Stimulated activated CD4-positive, alpha-beta T cell treated with anti-CD3 and anti-CD28 coated beads, Interleukin-15, amount 100 ng/mL, for 24 hours (primary cell): Measurements from ENCODE around the gene PRC1.
"Not testable (repeated sequence)": the region's sequence is repeated elsewhere in the genome, so short reads cannot be mapped to it uniquely, and the experiment has no call there.

Source experiments
- DNase-seq: peaks from one replicate; pipeline ENCODE4 v3.0.0-alpha.2; 2020

The PRC1 gene

GRCh38 chr15:90931828-90932659 lies 62.3 kb downstream of the PRC1 start, which contains the start of gene HDDC3:
Gene HDDC3, minus strand, starts transcription at chr15:90932549. Its CDS starts 9 bp downstream, at chr15:90932540.
- peak; percentile 95 for DNase-seq

GRCh38 chr15:90931575-90931827 lies 62.8 kb downstream of the PRC1 start:
- no peak for DNase-seq

DNA sequence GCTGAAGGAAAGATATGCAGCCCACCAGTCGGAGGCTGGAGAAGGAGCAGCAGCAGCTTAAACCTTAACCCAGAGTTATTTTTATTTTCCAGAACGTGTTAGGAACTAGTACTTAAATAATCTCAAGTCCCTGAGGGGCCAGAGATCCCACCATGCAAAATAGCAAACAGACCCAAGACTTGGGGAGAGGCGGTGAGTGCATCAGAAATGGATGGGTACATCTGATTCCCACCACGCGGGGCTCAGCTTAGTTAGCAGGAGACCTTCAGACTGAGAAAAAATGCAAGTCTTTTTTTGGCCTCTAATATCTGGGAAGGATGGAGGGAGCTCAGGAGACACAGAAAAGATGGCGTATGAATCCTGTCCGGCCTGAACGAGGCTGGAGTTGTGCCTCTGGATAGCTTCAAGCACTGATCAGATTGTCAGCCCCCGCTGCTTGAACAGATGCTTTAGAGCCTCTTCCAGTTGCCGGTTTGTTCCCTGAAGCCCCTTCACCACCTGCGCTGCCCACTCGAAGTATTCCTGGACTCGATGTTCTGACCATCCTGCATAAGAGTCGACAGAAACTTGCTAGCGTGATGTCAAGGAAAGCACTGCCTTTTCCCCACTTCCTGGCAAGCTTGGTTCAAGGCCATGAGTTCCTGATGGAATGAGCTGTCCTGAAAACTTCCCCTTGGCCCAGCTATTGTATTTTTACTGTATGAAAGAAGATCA lies 63.3 kb downstream of the PRC1 start:
- DNase-seq = peak; percentile 22

- no peak for DNase-seq
These were observed 64.9 kb downstream of the PRC1 start for GRCh38 chr15:90929246-90930019.

DNA sequence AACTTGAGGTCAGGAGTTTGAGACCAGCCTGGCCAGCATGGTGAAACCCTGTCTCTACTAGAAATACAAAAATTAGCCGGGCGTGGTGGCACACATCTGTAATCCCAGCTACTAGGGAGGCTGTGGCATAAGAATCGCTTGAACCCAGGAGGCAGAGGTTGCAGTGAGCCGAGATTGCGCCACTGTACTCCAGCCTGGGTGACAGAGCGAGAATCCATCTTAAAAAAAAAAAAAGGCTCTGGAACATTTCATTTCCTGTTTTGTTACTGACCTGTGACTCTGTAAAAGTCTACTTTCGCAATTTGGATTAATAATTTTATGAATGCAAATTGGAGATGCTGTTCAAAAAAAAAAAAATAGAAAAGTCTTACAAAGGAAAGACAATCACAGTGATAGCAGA lies 66.2 kb downstream of the PRC1 start:
- DNase-seq = not testable (repeated sequence)

DNA sequence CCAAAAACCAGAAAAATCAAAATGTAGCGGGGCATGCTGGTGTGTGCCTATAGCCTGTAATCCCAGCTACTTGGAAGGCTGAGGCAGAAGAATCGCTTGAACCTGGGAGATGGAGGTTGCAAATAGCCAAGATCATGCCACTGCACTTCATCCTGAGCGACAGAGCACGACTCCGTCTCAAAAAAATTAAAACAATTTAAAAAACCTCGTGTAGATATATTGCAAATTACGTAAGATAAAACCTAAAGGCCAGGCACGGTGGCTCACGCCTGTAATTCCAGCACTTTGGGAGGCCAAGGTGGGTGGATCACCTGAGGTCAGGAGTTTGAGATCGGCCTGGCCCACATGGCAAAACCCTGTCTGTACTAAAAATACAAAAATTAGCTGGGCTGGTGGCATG lies 67.6 kb downstream of the PRC1 start:
- not testable (repeated sequence) for DNase-seq

GRCh38 chr15:90924375-90924774 lies 70.0 kb downstream of the PRC1 start:
- peak; percentile 36 for DNase-seq

GRCh38 chr15:90922712-90923322 lies 71.5 kb downstream of the PRC1 start:
- DNase-seq = peak; percentile 52

GRCh38 chr15:90921887-90922286 lies 72.4 kb downstream of the PRC1 start:
- no peak for DNase-seq

DNA sequence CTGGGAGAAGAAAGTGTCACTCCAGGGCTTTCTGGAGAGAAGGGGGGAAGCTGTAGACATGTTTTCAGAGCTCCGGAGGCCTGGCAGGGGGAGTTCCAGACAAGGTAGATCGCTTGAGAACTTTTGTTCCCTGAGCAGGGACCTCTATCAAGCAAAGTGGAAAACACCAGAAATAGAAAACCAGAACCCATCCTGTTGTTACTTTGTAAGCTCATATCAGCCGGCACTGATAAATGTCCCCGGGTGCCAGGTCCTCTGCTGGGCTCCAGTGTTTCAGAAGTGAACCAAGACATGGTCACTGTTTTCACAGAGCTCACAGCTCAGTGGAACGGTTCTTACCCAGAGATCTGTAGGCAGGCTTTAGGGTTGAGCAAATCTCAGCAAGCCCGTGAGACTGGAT lies 75.5 kb downstream of the PRC1 start:
- DNase-seq = no peak

DNA sequence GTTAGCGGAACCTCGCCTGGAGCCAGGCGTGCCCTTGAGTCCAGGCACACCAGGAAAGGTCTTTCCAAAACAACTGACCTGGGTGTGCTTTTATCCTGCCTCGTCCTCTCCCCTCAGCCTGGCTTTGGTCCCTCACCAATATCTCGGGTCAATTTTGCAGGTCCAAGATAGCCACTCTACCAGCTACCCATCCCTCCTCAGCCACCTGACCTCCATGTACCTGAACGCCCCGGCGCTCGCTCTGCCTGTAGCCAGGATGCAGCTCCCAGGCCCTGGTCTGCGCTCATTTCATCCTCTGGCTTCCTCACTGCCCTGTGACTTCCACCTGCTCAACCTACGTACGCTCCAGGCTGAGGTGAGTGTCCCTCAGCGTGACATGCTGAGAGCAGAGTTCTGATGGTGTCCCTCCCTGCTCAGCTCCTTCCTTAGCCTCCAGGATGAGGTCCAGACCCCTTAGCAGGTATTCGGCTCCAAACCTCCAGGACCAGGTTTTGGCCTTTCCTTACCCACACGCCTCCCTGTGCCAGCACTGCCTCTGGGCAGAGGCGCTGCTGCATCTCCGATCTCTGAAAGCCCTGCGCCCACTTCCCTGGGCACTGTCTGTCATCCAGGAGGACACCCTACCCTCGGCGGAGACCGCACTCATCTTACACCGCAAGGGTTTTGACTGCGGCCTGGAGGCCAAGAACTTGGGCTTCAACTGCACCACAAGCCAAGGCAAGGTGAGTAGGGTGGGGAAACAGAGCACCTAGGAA lies 76.1 kb downstream of the PRC1 start:
- no peak for DNase-seq

- no peak for DNase-seq
These were observed 76.8 kb downstream of the PRC1 start for GRCh38 chr15:90917569-90917968.

GRCh38 chr15:90916461-90916860 lies 77.9 kb downstream of the PRC1 start:
- DNase-seq = no peak
